OCI-LY7 (cell line): Measurements from ENCODE around the gene PSPN.
"Not testable (repeated sequence)": the region's sequence is repeated elsewhere in the genome, so short reads cannot be mapped to it uniquely, and the experiment has no call there.

Experiments used
- CTCF ChIP-seq: fragments of 200-600 bp; sonication (generic); conservative IDR thresholded peaks from 2 replicates; pipeline ENCODE4 v1.5.1; 2014; ENCODE audit warnings: mild to moderate bottlenecking, antibody characterized with exemption, low read length, moderate library complexity, mixed read lengths
- EZH2phosphoT487 ChIP-seq: fragments of 200-600 bp; sonication (generic); IDR thresholded peaks from 2 replicates; pipeline ENCODE4 v1.6.1; 2018; ENCODE audit warnings: low read depth, borderline replicate concordance, mild to moderate bottlenecking, mixed run types, antibody characterized with exemption, low read length, moderate library complexity, mixed read lengths

GRCh38 chr19:6355321-6356040 lies 20.3 kb downstream of the PSPN start:
- TF ChIP-seq EZH2phosphoT487, CTCF: not testable (repeated sequence)
